SK-N-SH treated with all-trans-retinoic acid at 6 μM for 48 hours (cell line): ENCODE data around the gene DYRK1B.

Experiments
- ATAC-seq: fragments of 200-7000 bp; cut with Tn5 transposase; 3 replicates; pipeline ENCODE4 v1.9.1; 2020; ENCODE audit warnings: mild to moderate bottlenecking, moderate library complexity
- ARNTL ChIP-seq: fragments of 450-650 bp; formaldehyde crosslinking; IDR thresholded peaks from 2 replicates; pipeline ENCODE4 v1.5.0; 2020; ENCODE audit warnings: low read depth, mild to moderate bottlenecking, moderate library complexity, borderline replicate concordance
- BACH2 ChIP-seq: fragments of 250-450 bp; sonication (Bioruptor Pico); IDR thresholded peaks from 2 replicates; pipeline ENCODE4 v1.9.0; 2021; ENCODE audit warnings: mild to moderate bottlenecking, borderline replicate concordance
- CREB5 ChIP-seq: fragments of 250-450 bp; sonication (Bioruptor Pico); IDR thresholded peaks from 2 replicates; pipeline ENCODE4 v1.5.1; 2020; ENCODE audit warnings: low read depth, mild to moderate bottlenecking, moderate library complexity
- CSDC2 ChIP-seq: fragments of 250-450 bp; sonication (Bioruptor Pico); IDR thresholded peaks from 2 replicates; pipeline ENCODE4 v1.5.0; 2020; ENCODE audit warnings: mild to moderate bottlenecking, moderate library complexity
- CSRNP3 ChIP-seq: fragments of 250-450 bp; sonication (Bioruptor Pico); IDR thresholded peaks from 2 replicates; pipeline ENCODE4 v1.5.1; 2021; ENCODE audit warnings: mild to moderate bottlenecking, moderate library complexity
- ESRRG ChIP-seq: fragments of 250-450 bp; sonication (Bioruptor Pico); IDR thresholded peaks from 2 replicates; pipeline ENCODE4 v1.6.1; 2021; ENCODE audit warnings: mild to moderate bottlenecking
- ISL1 ChIP-seq: fragments of 250-450 bp; sonication (Bioruptor Pico); IDR thresholded peaks from 2 replicates; pipeline ENCODE4 v2.1.2; 2022; ENCODE audit warnings: mild to moderate bottlenecking, moderate library complexity
- OSR1 ChIP-seq: fragments of 250-450 bp; sonication (Bioruptor Pico); IDR thresholded peaks from 2 replicates; pipeline ENCODE4 v1.8.0; 2022; ENCODE audit warnings: moderate library complexity, mild to moderate bottlenecking, inconsistent platforms
- POU6F1 ChIP-seq: fragments of 250-450 bp; sonication (Bioruptor Pico); IDR thresholded peaks from 2 replicates; pipeline ENCODE4 v1.8.0; 2021; ENCODE audit warnings: low read depth, mild to moderate bottlenecking, moderate library complexity, borderline replicate concordance
- PPARA ChIP-seq: fragments of 250-450 bp; sonication (Bioruptor Pico); IDR thresholded peaks from 2 replicates; pipeline ENCODE4 v1.5.0; 2020; ENCODE audit warnings: mild to moderate bottlenecking, borderline replicate concordance
- RARB ChIP-seq: fragments of 250-450 bp; sonication (Bioruptor Pico); IDR thresholded peaks from 2 replicates; pipeline ENCODE4 v1.8.0; 2021; ENCODE audit warnings: mild to moderate bottlenecking, moderate library complexity
- TCF4 ChIP-seq: fragments of 250-450 bp; sonication (Bioruptor Pico); IDR thresholded peaks from 2 replicates; pipeline ENCODE4 v1.8.0; 2021; ENCODE audit warnings: mild to moderate bottlenecking, moderate library complexity, borderline replicate concordance
- TOX ChIP-seq: fragments of 250-450 bp; sonication (Bioruptor Pico); IDR thresholded peaks from 2 replicates; pipeline ENCODE4 v1.8.0; 2021; ENCODE audit warnings: mild to moderate bottlenecking, moderate library complexity, borderline replicate concordance
- TSHZ2 ChIP-seq: fragments of 250-450 bp; sonication (Bioruptor Pico); IDR thresholded peaks from 2 replicates; pipeline ENCODE4 v1.5.0; 2020; ENCODE audit warnings: mild to moderate bottlenecking, moderate library complexity
- ZC3H10 ChIP-seq: fragments of 250-450 bp; sonication (Bioruptor Pico); IDR thresholded peaks from 2 replicates; pipeline ENCODE4 v1.5.1; 2021; ENCODE audit warnings: mild to moderate bottlenecking, moderate library complexity
- ZFP3 ChIP-seq: fragments of 250-450 bp; sonication (Bioruptor Pico); IDR thresholded peaks from 2 replicates; pipeline ENCODE4 v1.5.0; 2020; ENCODE audit warnings: mild to moderate bottlenecking, moderate library complexity
- ZFP30 ChIP-seq: fragments of 450-650 bp; formaldehyde crosslinking; IDR thresholded peaks from 2 replicates; pipeline ENCODE4 v1.5.0; 2022; ENCODE audit warnings: mild to moderate bottlenecking, moderate library complexity
- ZNF565 ChIP-seq: fragments of 450-650 bp; formaldehyde crosslinking; conservative IDR thresholded peaks from 2 replicates; pipeline ENCODE4 v1.5.0; 2020; ENCODE audit warnings: low read depth, mild to moderate bottlenecking, moderate library complexity
- ZNF70 ChIP-seq: fragments of 450-650 bp; formaldehyde crosslinking; IDR thresholded peaks from 2 replicates; pipeline ENCODE4 v1.5.0; 2020; ENCODE audit warnings: mild to moderate bottlenecking, moderate library complexity
- ZNF8 ChIP-seq: fragments of 450-650 bp; formaldehyde crosslinking; IDR thresholded peaks from 2 replicates; pipeline ENCODE4 v1.5.0; 2020; ENCODE audit warnings: mild to moderate bottlenecking, moderate library complexity

The DYRK1B gene

GRCh38 chr19:39813264-39813993 is 20.5 kb downstream of the DYRK1B start (continued):
- TF ChIP-seq POU6F1 (CRISPR knock-in tag) (no peak), TCF4 (no peak), BACH2 (no peak), ZC3H10 (no peak), CSDC2 (CRISPR knock-in tag) (no peak), CSRNP3 (CRISPR knock-in tag) (no peak), ESRRG (CRISPR knock-in tag) (no peak), TOX (CRISPR knock-in tag) (no peak), PPARA (CRISPR knock-in tag) (no peak)

GRCh38 chr19:39811064-39811463 is 22.9 kb downstream of the DYRK1B start:
- TF ChIP-seq ZC3H10 (no peak), TSHZ2 (CRISPR knock-in tag) (no peak), ISL1 (CRISPR knock-in tag) (no peak), ARNTL (CRISPR knock-in tag) (no peak), ZFP30 (CRISPR knock-in tag) (no peak), POU6F1 (CRISPR knock-in tag) (no peak), ZNF565 (CRISPR knock-in tag) (no peak), CSRNP3 (CRISPR knock-in tag) (no peak), TOX (CRISPR knock-in tag) (no peak), ZNF70 (CRISPR knock-in tag) (no peak), RARB (CRISPR knock-in tag) (no peak), ZFP3 (CRISPR knock-in tag) (no peak), OSR1 (CRISPR knock-in tag) (no peak), CSDC2 (CRISPR knock-in tag) (no peak), ZNF8 (CRISPR knock-in tag) (no peak), CREB5 (CRISPR knock-in tag) (no peak)
- ATAC-seq: no peak
